Glutamatergic neuron (in vitro differentiated cells): Measurements from ENCODE around the gene RAPGEF2. TPM values are rescaled to one million over a fixed set of nuclear protein-coding genes. Genes with fewer than 3 reads are reported as not detected.
A peak's percentile ranks its signal among the peaks of the same experiment; 100 is the strongest.
"Not testable (repeated sequence)": the region's sequence is repeated elsewhere in the genome, so short reads cannot be mapped to it uniquely, and the experiment has no call there.

Experiments used
- DNase-seq: peaks from one replicate; pipeline ENCODE4 v3.0.0; 2022
- H3K27ac Mint-ChIP-seq: one replicate; pipeline ENCODE4 v1.8.0; 2020; ENCODE audit warnings: mild to moderate bottlenecking, mixed read lengths, inconsistent platforms; ENCODE audit not compliant: unreplicated experiment
- H3K27me3 Mint-ChIP-seq: one replicate; pipeline ENCODE4 v1.8.0; 2020; ENCODE audit warnings: mild to moderate bottlenecking, moderate library complexity, mixed read lengths, inconsistent platforms; ENCODE audit not compliant: unreplicated experiment
- H3K36me3 Mint-ChIP-seq: one replicate; pipeline ENCODE4 v1.8.0; 2020; ENCODE audit warnings: mild to moderate bottlenecking, mixed read lengths, inconsistent platforms; ENCODE audit not compliant: unreplicated experiment
- H3K4me1 Mint-ChIP-seq: one replicate; pipeline ENCODE4 v1.8.0; 2020; ENCODE audit warnings: mild to moderate bottlenecking, low read depth, mixed read lengths, inconsistent platforms; ENCODE audit not compliant: unreplicated experiment
- H3K4me3 Mint-ChIP-seq: one replicate; pipeline ENCODE4 v1.8.0; 2020; ENCODE audit warnings: mild to moderate bottlenecking, mixed read lengths, inconsistent platforms; ENCODE audit not compliant: unreplicated experiment
- H3K9me3 Mint-ChIP-seq: one replicate; pipeline ENCODE4 v1.8.0; 2020; ENCODE audit warnings: mild to moderate bottlenecking, moderate library complexity, mixed read lengths, inconsistent platforms; ENCODE audit not compliant: unreplicated experiment
- CTCF ChIP-seq: fragments of 200-600 bp; sonication (generic); IDR thresholded peaks from one replicate; pipeline ENCODE4 v1.5.0; 2021; ENCODE audit not compliant: partially characterized antibody, unreplicated experiment
- total RNA-seq: library from RNA; stranded (reverse); fragmentation: NEBNext Ultra II Directional; extraction: Animal tissue kit (Norgen Biotek cat#: 25700); gene quantifications from one replicate; pipeline ENCODE4 v1.2.1, GENCODE V29; 2021; ENCODE audit not compliant: unreplicated experiment

Gene RAPGEF2
- total RNA-seq, 1 donor from 2014 or later = 58.4 TPM

DNA sequence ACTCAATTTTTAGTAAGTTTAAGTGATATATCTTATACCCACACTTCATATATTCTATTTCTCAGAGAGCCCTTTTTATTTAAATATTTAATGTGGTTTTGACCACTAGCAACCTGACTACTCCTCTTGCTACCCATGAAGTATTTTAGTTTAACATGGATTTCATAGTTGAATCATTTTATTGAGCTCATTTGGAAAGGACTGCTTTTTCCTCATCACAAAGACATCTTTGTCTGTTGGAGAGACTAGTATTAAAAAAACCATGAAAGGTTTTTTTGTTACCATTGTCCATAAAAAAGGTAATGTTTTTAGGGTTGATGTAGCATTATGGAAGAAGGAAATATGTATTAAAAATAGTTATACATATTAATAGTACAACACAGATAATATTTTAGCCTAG, 139.5 kb downstream of the RAPGEF2 start:
- Mint-ChIP-seq H3K27ac (no peak overlapping the region), H3K36me3 (peaks cover 2% of the 10 kb centered on the region), H3K27me3 (no peaks in the 10 kb centered on the region), H3K9me3 (peaks cover 2% of the 10 kb centered on the region), H3K4me3 (no peak overlapping the region), H3K4me1 (peaks cover 2% of the 10 kb centered on the region)
- no peak for DNase-seq
- TF ChIP-seq CTCF = no peak

- H3K36me3 Mint-ChIP-seq = peaks cover 11% of the 10 kb centered on the region
- TF ChIP-seq CTCF = no peak
- no peak for DNase-seq
- H3K4me3 Mint-ChIP-seq = peak overlapping the region; percentile 74
- peak overlapping the region; percentile 88 for H3K27ac Mint-ChIP-seq
- H3K9me3 Mint-ChIP-seq = peaks cover 2% of the 10 kb centered on the region
- H3K27me3 Mint-ChIP-seq = no peaks in the 10 kb centered on the region
- peaks cover 12% of the 10 kb centered on the region for H3K4me1 Mint-ChIP-seq
These were observed 145.7 kb downstream of the RAPGEF2 start for GRCh38 chr4:159248384-159249178.

DNA sequence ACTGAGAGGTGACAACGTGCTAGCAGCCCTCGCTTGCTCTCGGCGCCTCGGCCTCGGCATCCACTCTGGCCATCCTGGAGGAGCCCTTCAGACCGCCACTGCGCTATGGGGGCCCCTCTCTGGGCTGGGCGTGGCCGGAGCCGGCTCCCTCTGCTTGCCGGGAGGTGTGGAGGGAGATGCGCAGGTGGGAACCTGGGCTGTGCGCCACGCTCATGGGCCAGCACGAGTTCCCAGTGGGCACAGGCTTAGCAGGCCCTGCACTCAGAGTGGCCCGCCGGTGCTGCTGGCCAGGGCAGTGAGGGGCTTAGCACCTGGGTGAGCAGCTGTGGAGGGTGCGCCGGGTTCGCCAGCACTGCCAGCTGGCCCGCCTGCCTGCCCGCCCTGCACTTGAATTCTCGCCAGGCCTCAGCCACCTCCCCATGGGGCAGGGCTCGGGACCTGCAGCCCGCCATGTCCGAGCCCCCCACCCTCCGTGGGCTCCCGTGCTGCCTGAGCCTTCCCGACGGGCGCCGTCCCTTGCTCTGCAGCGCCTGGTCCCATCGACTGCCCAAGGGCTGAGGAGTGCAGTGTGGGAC, 148.0 kb downstream of the RAPGEF2 start:
- DNase-seq = no peak
- Mint-ChIP-seq H3K27me3 (no peaks in the 10 kb centered on the region), H3K9me3 (peaks cover 2% of the 10 kb centered on the region), H3K36me3 (peaks cover 11% of the 10 kb centered on the region), H3K27ac (no peak overlapping the region), H3K4me1 (peaks cover 12% of the 10 kb centered on the region), H3K4me3 (no peak overlapping the region)
- no peak for TF ChIP-seq CTCF

DNA sequence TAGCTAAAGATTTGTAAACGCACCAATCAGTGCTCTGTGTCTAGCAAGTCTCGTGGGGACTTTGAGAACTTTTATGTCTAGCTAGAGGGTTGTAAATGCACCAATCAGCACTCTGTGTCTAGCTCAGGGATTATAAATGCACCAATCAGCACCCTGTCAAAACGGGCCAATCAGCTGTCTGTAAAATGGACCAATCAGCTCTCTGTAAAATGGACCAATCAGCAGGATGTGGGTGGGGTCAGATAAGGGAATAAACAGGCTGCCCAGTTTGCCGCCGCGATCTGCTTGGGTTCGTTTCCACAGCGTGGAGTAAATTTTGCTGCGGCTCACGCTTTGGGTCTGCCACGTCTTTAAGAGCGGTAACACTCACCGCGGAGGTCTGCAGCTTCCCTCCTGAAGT, 148.7 kb downstream of the RAPGEF2 start:
- H3K9me3 Mint-ChIP-seq, DNase-seq, H3K4me3 Mint-ChIP-seq, H3K27me3 Mint-ChIP-seq: not testable (repeated sequence)
- Mint-ChIP-seq H3K36me3 (peaks cover 16% of the 10 kb centered on the region), H3K4me1 (peaks cover 12% of the 10 kb centered on the region), H3K27ac (peak overlapping the region; percentile 75)

GRCh38 chr4:159252491-159252890, 149.6 kb downstream of the RAPGEF2 start:
- Mint-ChIP-seq H3K4me1 (peaks cover 9% of the 10 kb centered on the region), H3K36me3 (peaks cover 23% of the 10 kb centered on the region), H3K27ac (no peak overlapping the region), H3K9me3 (peaks cover 3% of the 10 kb centered on the region), H3K4me3 (no peak overlapping the region), H3K27me3 (peaks cover 2% of the 10 kb centered on the region)
- DNase-seq = no peak
- no peak for TF ChIP-seq CTCF
